ENCODE data around the gene RBM39.
"Not testable (repeated sequence)": the region's sequence is repeated elsewhere in the genome, so short reads cannot be mapped to it uniquely, and the experiment has no call there.

Gene RBM39

GRCh38 chr20:35724321-35725230 is 17.5 kb downstream of the RBM39 start:
- DNase-seq (ENCODE audit: low spot score): no peak

- DNase-seq (ENCODE audit: low spot score): not testable (repeated sequence)
Observed at GRCh38 chr20:35723652-35724320, 18.3 kb downstream of the RBM39 start.

- DNase-seq (ENCODE audit: low spot score): not testable (repeated sequence)
Observed at GRCh38 chr20:35723275-35723639, 18.8 kb downstream of the RBM39 start.

- DNase-seq (ENCODE audit: low spot score): no peak
Observed at GRCh38 chr20:35721621-35722020, 20.4 kb downstream of the RBM39 start.

GRCh38 chr20:35721219-35721618 is 20.8 kb downstream of the RBM39 start:
- no peak for DNase-seq (ENCODE audit: low spot score)

GRCh38 chr20:35720165-35721123 is 21.6 kb downstream of the RBM39 start:
- DNase-seq (ENCODE audit: low spot score): no peak

GRCh38 chr20:35719717-35720116 is 22.3 kb downstream of the RBM39 start:
- no peak for DNase-seq (ENCODE audit: low spot score)

- DNase-seq (ENCODE audit: low spot score): no peak
Observed at GRCh38 chr20:35718972-35719635, 23.0 kb downstream of the RBM39 start.

GRCh38 chr20:35718321-35718720 is 23.7 kb downstream of the RBM39 start:
- DNase-seq (ENCODE audit: low spot score): not testable (repeated sequence)

- DNase-seq (ENCODE audit: low spot score): no peak
Observed at GRCh38 chr20:35716330-35716729, 25.7 kb downstream of the RBM39 start.

- no peak for DNase-seq (ENCODE audit: low spot score)
Observed at GRCh38 chr20:35715652-35716051, 26.4 kb downstream of the RBM39 start.

- DNase-seq (ENCODE audit: low spot score): no peak
Observed at GRCh38 chr20:35714127-35714526, 27.9 kb downstream of the RBM39 start.

- DNase-seq (ENCODE audit: low spot score): not testable (repeated sequence)
Observed at GRCh38 chr20:35713120-35713519, 28.9 kb downstream of the RBM39 start.

GRCh38 chr20:35711588-35712209 is 30.4 kb downstream of the RBM39 start:
- DNase-seq (ENCODE audit: low spot score): no peak

GRCh38 chr20:35710884-35711587 is 31.0 kb downstream of the RBM39 start:
- no peak for DNase-seq (ENCODE audit: low spot score)

GRCh38 chr20:35710039-35710438 is 32.0 kb downstream of the RBM39 start:
- no peak for DNase-seq (ENCODE audit: low spot score)

GRCh38 chr20:35709259-35709658 is 32.8 kb downstream of the RBM39 start:
- no peak for DNase-seq (ENCODE audit: low spot score)

GRCh38 chr20:35708502-35708901 is 33.6 kb downstream of the RBM39 start:
- no peak for DNase-seq (ENCODE audit: low spot score)

GRCh38 chr20:35706591-35707529 is 35.2 kb downstream of the RBM39 start:
- DNase-seq (ENCODE audit: low spot score): not testable (repeated sequence)
